ENCODE measurements around the gene COPB2. TPM values are rescaled to one million over a fixed set of nuclear protein-coding genes. Genes with fewer than 3 reads are reported as not detected.

The COPB2 gene
- total RNA-seq, 1 experiment from 2014 or later = 191 TPM

DNA sequence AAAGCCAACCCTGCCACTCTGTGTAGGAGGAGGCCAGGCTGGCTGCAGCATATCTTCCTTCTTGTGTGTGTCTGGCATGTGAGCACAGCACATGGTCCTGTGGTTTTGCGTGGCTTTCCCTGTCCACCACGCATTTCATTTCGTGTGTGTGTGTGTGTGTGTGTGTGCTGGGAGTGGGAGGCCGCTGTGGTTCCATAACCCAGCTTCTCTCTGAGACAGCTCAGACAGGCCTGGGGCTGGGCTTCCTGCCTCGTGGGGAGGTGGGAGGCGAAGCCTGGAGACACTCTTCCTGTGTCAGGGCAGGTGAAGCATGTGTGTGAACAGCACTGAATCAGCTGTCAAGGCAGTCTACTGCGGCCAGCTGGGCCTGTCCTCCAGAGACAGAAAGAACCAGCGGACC is 61.6 kb downstream of the COPB2 start:
- DNase-seq (ENCODE audit: low spot score) = no peak

DNA sequence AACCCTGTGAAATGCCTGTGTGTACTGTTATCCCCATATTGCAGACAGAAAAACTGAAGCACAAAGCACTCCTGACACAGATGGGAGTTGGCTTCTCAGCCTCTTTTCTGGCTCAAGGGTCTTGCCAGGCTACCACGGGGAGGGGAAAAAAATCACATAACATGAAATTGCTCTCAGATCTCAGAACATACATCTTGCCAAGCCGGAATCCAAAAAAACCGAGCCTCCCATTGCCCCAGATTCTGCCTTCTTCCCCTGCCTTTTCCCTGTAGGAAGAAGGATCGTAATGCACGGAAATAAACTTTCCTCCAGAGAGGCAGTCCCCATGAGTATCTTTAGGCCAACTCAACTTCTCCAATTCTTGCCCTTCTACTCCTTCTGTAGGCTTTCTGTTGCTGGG is 62.2 kb downstream of the COPB2 start:
- no peak for DNase-seq (ENCODE audit: low spot score)

DNA sequence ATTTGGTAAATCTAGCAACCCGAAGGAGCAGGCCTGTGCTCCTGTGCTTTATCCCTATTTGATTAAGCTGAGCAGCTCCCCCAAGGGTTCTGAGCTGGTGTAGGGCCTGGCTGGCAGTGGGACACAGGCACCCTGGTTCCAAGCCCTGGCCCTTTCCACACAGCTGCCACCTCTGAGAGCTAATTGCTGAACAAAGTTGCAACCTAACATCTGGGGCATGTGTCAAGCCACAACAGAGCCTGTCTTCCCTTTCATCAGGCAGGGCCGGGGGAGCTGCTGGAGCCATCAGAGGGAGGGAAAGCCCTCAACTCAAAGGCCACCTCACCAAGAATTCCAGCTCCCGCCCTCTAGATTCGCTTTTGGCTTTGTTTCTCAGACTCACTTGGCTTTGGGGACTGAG is 62.7 kb downstream of the COPB2 start:
- no peak for DNase-seq (ENCODE audit: low spot score)

- DNase-seq (ENCODE audit: low spot score) = no peak
Measured at GRCh38 chr3:139326131-139326530, 63.3 kb downstream of the COPB2 start.

DNA sequence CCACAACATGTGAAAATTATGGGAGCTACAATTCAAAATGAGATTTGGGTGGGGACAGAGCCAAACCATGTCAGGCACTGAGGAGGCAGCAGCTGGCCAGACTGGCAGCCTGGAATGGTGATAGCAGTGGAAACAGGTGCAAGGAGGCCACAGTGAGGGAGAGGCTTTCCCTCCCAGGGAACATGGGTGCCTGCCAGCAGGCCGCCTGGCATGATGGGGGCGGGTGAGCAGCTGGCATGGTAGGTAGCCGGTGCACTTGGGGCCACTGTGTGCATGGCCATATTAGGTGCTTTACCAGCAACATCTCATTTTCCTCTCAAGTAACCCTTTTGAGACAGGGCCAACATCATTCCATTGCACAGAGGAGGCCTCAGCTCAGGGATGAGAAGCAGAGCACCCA is 63.9 kb downstream of the COPB2 start:
- no peak for DNase-seq (ENCODE audit: low spot score)

DNA sequence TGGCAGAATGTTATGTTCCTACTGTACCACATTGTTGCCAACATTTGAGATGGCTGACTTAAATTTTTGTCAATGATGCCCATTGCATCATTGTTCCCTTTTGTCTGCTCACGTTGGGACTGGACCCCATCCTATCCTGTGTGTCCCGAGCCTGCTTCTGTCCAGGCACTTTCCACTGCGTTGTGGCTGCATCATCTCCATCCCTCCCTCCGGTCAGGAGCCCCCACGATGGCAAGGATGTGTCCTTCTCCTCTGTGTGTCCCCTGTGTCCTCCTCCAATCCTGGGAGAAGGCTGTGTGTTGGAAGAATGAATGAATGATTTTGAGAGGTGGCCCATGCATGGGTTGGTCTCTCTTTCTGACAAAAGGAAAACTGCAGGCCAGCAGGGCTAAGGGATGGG is 65.0 kb downstream of the COPB2 start:
- no peak for DNase-seq (ENCODE audit: low spot score)

GRCh38 chr3:139323146-139323545 is 66.3 kb downstream of the COPB2 start:
- DNase-seq (ENCODE audit: low spot score) = no peak

- DNase-seq (ENCODE audit: low spot score) = no peak
Measured at GRCh38 chr3:139322346-139322745, 67.1 kb downstream of the COPB2 start.

DNA sequence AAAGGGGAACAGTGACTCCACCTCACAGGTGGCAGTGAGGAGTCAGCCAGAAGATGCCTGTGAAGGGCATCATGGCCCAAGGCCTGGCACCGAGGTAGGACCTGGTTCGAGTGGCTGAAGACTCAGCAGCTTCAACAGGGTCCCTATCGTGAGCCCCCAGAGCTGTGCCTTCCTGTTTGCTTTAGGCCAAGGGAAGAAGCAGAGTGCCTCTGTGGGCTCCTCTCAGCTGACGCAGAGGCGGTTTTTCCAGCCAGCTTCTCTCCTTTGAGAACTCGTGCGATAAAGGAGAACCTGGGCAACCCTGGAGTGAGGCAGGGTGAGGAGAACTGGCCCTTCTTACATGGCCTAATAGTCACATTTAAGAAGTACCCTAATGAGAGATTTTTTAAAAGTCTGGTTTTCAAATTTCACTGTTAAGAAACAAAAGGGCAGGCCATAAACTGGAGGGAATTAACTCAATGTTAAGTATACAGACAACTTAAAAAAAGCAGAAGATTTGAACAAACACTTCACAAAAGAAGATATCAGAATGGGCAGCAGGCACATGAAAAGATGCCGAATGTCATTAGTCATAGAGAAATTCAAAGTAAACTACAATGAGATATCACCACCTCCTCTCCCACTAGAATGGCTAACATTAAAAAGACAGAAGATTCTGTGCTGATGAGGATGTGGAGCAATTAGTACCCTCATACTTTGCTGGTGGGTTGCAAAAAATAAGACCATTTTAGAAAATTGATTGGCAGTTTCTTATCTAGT is 68.7 kb downstream of the COPB2 start:
- DNase-seq (ENCODE audit: low spot score) = no peak

DNA sequence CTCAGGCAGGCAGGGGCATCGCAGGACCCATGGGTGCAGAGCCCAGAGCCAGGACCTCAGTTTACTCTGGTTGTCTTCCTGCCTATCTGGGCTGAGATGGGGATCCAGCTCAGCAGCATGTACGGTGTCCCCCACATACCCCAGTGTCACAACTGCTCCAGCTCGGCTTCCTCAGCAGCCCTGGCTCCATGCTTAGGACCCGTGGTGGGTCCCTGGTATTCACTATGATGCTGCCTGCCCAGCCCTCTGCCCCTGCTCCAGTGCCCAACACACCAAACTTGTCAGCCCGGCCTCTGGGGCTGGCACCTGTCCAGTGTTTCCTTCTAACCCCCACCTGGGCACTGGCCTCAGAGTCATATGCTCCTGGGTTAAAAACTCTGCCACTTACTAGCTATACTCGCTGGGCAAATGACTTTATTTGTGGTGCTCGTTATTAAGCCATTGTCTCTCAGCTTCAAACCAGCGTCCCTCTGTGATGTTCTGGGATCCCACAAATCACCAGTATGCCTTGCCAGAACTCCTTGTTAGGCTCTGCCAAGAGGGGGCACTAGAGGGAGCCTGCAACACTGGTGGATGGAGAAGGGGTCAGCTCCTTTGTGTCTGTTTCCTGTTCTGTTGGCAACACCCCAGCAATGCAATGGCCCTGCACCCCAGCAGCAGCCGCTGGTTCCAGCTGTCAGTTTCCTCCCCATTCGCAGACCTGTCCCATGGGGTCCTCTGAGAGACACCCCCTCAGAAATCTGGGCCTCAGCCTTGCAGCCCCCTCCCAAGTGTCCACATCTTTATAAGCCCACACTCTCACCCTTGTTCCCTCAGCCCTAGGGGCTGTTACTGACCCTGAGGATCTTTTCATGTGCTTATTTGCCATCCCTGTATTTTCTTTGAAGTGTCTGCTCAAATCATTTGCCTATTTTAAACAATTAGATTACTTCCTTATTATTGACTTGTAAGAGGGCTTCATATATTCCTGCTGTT is 69.7 kb downstream of the COPB2 start:
- no peak for DNase-seq (ENCODE audit: low spot score)

GRCh38 chr3:139318826-139319225 is 70.6 kb downstream of the COPB2 start:
- no peak for DNase-seq (ENCODE audit: low spot score)

DNA sequence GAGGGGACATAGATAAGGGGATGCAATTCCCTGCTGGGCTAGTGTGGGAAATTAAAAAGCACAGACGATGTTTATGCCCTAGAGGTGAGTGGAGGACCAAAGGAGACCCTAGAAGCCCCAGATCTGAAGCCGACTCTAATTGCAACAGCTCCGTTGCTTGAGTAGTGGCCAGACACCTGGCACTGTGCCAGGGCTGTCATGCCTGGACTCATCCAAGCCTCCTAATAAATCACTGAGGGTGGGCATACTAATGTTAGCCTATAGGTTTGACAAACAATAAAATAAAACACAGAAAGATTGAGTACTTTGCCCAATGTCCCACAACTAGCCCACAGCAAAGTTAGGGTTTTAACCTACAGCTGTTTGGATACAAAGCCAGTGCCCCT is 71.0 kb downstream of the COPB2 start:
- no peak for DNase-seq (ENCODE audit: low spot score)

- DNase-seq (ENCODE audit: low spot score) = peak; percentile 19
Measured at GRCh38 chr3:139317660-139318430, 71.6 kb downstream of the COPB2 start.

- no peak for DNase-seq (ENCODE audit: low spot score)
Measured at GRCh38 chr3:139317215-139317614, 72.2 kb downstream of the COPB2 start.

DNA sequence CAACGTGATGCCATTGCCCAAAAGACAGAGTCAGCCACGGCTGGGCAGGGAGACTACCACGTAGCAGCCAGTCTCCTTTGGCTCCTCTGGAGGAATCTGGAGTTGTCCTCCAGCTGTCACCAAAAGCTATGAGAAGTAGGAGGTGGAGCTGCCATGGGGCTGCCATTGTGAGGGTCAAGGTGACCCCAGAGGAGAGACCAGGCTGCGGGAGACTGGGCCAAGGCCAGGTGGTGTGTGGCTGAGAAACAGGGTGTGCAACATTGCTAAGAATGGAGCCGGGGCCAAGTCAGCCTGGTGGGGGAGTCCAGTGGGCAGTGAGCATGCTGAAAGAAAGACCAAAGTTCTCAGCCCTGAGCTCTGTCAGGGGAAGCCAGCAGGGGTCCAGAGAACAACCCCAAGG is 75.5 kb downstream of the COPB2 start:
- no peak for DNase-seq (ENCODE audit: low spot score)

DNA sequence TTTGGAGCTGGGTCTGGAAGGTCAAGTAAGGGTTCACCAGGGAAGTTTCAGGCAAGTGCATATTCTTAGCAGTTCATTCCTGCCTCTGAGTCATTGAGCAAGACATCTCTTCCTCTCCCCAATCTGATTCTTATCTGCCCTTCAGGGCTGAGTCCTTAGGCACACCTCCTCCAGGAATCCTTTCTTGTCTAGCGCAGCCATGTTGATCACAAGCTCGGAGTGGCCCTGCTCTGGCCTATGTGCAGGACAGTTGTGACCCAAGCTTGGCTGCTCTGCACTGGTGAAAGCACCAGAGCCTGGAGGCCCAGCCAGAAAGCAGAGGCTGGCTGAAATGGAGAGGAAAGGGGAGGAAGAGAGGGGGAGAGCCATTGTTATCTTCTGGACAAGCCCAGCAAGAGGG is 76.5 kb downstream of the COPB2 start:
- peak; percentile 83 for DNase-seq (ENCODE audit: low spot score)

DNA sequence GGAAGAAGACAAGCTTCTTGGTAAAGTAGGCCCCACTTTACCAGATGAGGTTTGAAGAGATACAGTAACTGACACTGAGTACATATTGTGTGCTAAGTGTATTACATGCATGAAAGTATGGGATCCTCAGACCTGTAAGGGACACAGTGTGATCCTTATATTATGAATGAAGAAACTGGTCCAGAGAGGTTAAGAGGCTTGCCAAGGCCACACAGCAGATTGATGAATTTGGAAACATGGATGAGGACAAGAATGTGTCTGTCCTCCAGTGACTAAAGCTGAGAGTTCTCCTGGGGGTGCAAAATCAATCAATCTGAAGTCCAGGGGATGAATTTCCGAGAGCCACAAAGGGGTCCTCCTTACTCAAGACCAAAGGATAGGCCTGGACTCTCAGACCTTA is 77.0 kb downstream of the COPB2 start:
- no peak for DNase-seq (ENCODE audit: low spot score)

- DNase-seq (ENCODE audit: low spot score) = no peak
Measured at GRCh38 chr3:139311557-139311956, 77.9 kb downstream of the COPB2 start.

- peak; percentile 89 for DNase-seq (ENCODE audit: low spot score)
Measured at GRCh38 chr3:139310474-139310933, 78.9 kb downstream of the COPB2 start.

- DNase-seq (ENCODE audit: low spot score) = peak; percentile 60
Measured at GRCh38 chr3:139309880-139310279, 79.6 kb downstream of the COPB2 start.

DNA sequence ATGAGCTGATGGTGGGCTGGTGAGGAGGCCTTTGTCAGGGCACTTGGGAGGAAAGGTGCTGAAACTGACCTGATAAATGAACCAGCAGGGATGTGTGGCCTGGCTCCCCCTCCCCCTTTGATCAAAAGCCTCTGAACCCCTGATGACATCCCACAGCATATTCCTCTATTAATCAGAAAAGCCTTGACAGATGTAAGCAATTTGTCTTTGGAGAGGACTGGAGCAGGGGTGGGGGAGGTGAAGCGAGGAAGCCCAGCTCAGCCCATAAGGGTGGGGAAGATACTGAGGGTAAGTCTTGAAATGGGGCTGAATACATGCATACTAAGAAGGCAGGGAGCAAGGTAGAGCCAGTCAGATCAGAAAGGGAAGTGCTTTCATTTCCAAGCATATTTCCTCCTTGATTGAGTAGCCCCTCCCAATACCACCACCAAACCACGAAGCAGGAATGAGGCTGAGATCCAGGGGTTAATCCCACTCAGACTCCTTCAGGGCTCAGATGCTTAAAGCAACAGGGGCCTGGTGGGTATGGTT is 80.3 kb downstream of the COPB2 start:
- no peak for DNase-seq (ENCODE audit: low spot score)

DNA sequence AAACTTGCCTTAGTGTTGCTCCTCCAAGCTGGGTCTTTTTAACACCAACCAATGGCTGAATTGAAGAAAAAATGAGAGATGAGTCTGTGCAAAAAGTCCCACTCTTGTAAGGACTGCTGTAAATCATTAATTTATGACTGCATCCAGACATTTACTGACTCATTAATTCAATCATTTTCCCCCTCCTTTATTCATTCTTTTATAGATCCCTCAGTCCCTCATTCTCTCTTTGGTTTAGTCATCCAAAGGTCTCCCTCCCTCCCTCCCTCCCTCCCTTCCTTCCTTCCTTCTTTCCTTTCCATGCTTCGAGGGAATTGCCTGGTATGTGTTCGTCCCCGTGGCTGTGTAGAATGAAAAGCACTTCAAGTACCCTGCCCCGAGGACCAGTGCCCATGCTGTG is 80.9 kb downstream of the COPB2 start:
- DNase-seq (ENCODE audit: low spot score) = no peak

All from A172 (cell line).